Left cardiac atrium (tissue), 4 donors: ENCODE data around the gene C11orf24. TPM values are rescaled to one million over a fixed set of nuclear protein-coding genes. Genes with fewer than 3 reads are reported as not detected.

Experiments
- ATAC-seq, 2 donors: fragments of 200-7000 bp; cut with Tn5 transposase; one replicate each; pipeline ENCODE4 v1.9.1; 2020; ENCODE audit warnings: mild to moderate bottlenecking in 2 of 2, moderate library complexity in 2 of 2
- DNase-seq: peaks from one replicate; pipeline ENCODE4 v3.0.0-alpha.2; 2020
- intact Hi-C, 2 donors: fragments of 100-400 bp; cut with DNase I; formaldehyde crosslinking; loops; one replicate each; pipeline versions ENCODE4 v1.14.1 to v1.15.1; 2022 to 2023
- long read RNA-seq: library from polyadenylated mRNA; unstranded; transcript quantifications from one replicate; pipeline ENCODE4 v2.0.0, GENCODE V29; 2021
- total RNA-seq, 2 donors: library from RNA; stranded (reverse); fragmentation: NEBNext Ultra II Directional; extraction: Animal tissue kit (Norgen Biotek cat#: 25700); gene quantifications; one replicate each; pipeline ENCODE4 v1.2.1, GENCODE V29; 2021
- donor health status: DM: no; HTN: yes; CAD: no.
- donor health status: DM: no; HTN: yes; CAD: no; lungs with severe emphysema.
- donor health status: DM: yes; HTN: yes; CAD: no.
- donor health status: Dilated cardiomyopathy.

The C11orf24 gene
- 10 to 100 TPM; 28.7 to 42.0 TPM for total RNA-seq
- long read RNA-seq, transcript C11orf24-201 (4 exons, 2,063 nt), result major isoform, 16 of 30 reads
- long read RNA-seq, partial matches to known transcripts, result 3 of 30 reads
- long read RNA-seq, other reads (novel, unspliced or antisense), result 11 of 30 reads

GRCh38 chr11:68271781-68272608, at the start of gene C11orf24:
TSS of gene C11orf24 (minus strand) at chr11:68271973. CDS start at chr11:68263767, 8,206 bp downstream.
- ATAC-seq (peak; percentile 96 to 97), DNase-seq (peak; percentile 96)
- intact Hi-C loops, result loop anchor here in 1 of 2 donors (5.0 kb wide), 1 partner anchor 110 kb away; no protein-coding TSS in a partner anchor

GRCh38 chr11:68317147-68317785, 45.5 kb upstream of the C11orf24 start:
- no peak for ATAC-seq
- intact Hi-C loops, result no loop called here
- no peak for DNase-seq

GRCh38 chr11:68315171-68315920, 43.6 kb upstream of the C11orf24 start:
- intact Hi-C loops, result loop anchor here in 1 of 2 donors (2.0 kb wide), 1 partner anchor 57 kb away; no protein-coding TSS in a partner anchor
- DNase-seq (no peak), ATAC-seq (peak; percentile 23 to 25)

GRCh38 chr11:68314203-68315170, 42.7 kb upstream of the C11orf24 start:
- intact Hi-C loops, result loop anchor here (2.0 to 5.0 kb wide), 2 partner anchors 58 to 68 kb away; no protein-coding TSS in a partner anchor
- DNase-seq, result no peak

GRCh38 chr11:68313574-68314202, 41.9 kb upstream of the C11orf24 start:
- DNase-seq (no peak), ATAC-seq (peak; percentile 3 to 6)
- intact Hi-C loops, result loop anchor here (2.0 to 5.0 kb wide), 2 partner anchors 59 to 69 kb away; no protein-coding TSS in a partner anchor

More at GRCh38 chr11:68314203-68315170, 42.7 kb upstream of the C11orf24 start:
- ATAC-seq, result peak; percentile 20 to 26

GRCh38 chr11:68312780-68313573, 41.2 kb upstream of the C11orf24 start:
- DNase-seq (no peak), ATAC-seq (peak; percentile 3 to 6)
- intact Hi-C loops, result loop anchor here in 1 of 2 donors (5.0 kb wide), 1 partner anchor 69 kb away; no protein-coding TSS in a partner anchor

GRCh38 chr11:68312117-68312779, 40.5 kb upstream of the C11orf24 start, which contains the start of gene LRP5:
TSS of gene LRP5 (plus strand) at chr11:68312591. CDS start at chr11:68312715, 124 bp downstream.
- intact Hi-C loops, result loop anchor here in 1 of 2 donors (5.0 kb wide), 1 partner anchor 70 kb away; no protein-coding TSS in a partner anchor
- DNase-seq, result no peak
- ATAC-seq, result peak; percentile 7 to 10

- no peak for ATAC-seq
- no peak for DNase-seq
- intact Hi-C loops, result loop anchor here in 1 of 2 donors (5.0 kb wide), 1 partner anchor 71 kb away; no protein-coding TSS in a partner anchor
Observed at GRCh38 chr11:68311160-68312116, 39.7 kb upstream of the C11orf24 start.

GRCh38 chr11:68309621-68310185, 37.9 kb upstream of the C11orf24 start:
- intact Hi-C loops, result loop anchor here in 1 of 2 donors (5.0 kb wide), 1 partner anchor 73 kb away; no protein-coding TSS in a partner anchor
- ATAC-seq (no peak), DNase-seq (no peak)

- DNase-seq (no peak), ATAC-seq (peak; percentile 25 to 41)
- intact Hi-C loops, result no loop called here
Observed at GRCh38 chr11:68308068-68308467, 36.3 kb upstream of the C11orf24 start.

- no peak for ATAC-seq
- intact Hi-C loops, result no loop called here
- DNase-seq, result no peak
Observed at GRCh38 chr11:68306636-68307035, 34.9 kb upstream of the C11orf24 start.

GRCh38 chr11:68303982-68304780, 32.4 kb upstream of the C11orf24 start:
- intact Hi-C loops, result no loop called here
- no peak for ATAC-seq
- DNase-seq, result no peak

GRCh38 chr11:68303083-68303482, 31.3 kb upstream of the C11orf24 start:
- ATAC-seq (peak in 1 of 2 donors; percentile 16), DNase-seq (no peak)
- intact Hi-C loops, result no loop called here
